K562 (cell line): Measurements from ENCODE around the gene CAPZB. TPM values are rescaled to one million over a fixed set of nuclear protein-coding genes. Genes with fewer than 3 reads are reported as not detected.

Experiments
- ATAC-seq: fragments of 200-7000 bp; cut with Tn5 transposase; 3 replicates; pipeline ENCODE4 v1.9.1; 2020; ENCODE audit warnings: moderate library complexity
- BruUV-seq: library from RNA; stranded (reverse); fragments of 400-500 nt; replicated peaks from 2 replicates; lab custom pipeline; 2021; lab: Mats Ljungman, UMichigan
- CTCF ChIA-PET: fragments of 300-600 bp; formaldehyde crosslinking; extraction: SDS; loops from one replicate; lab custom pipeline; 2021; ENCODE audit warnings: low intra/inter-chr PET ratio; lab: Yijun Ruan, JAX
- POLR2A ChIA-PET: fragments of 300-600, 350-650 bp; sonication (Branson Sonifier 250); formaldehyde crosslinking; extraction: SDS; loops from one replicate; lab custom pipeline; 2021; ENCODE audit warnings: antibody characterized with exemption, inconsistent platforms; lab: Yijun Ruan, JAX
- DNase-seq, 4 experiments: peaks; one replicate each; pipeline versions ENCODE4 v3.0.0 to v3.0.0-alpha.2; 2011 to 2018; ENCODE audit warnings: low spot score in 3 of 4, mixed read lengths in 3 of 4; ENCODE audit errors: extremely low read depth in 1 of 4
- FAIRE-seq: peaks from 2 replicates; lab custom pipeline; 2011; peaks lifted over from hg19 to GRCh38; lab: Jason Lieb, UNC
- H2AFZ ChIP-seq: 2 replicates; pipeline ENCODE4 v1.6.0; 2011; ENCODE audit warnings: low read depth, low read length, control low read depth, inconsistent platforms
- H3K27ac ChIP-seq: fragments of 200-600 bp; 3 replicates; pipeline ENCODE4 v1.8.0; 2011; ENCODE audit warnings: low read depth, mild to moderate bottlenecking, control low read depth, inconsistent platforms, low read length, moderate library complexity, mixed read lengths; ENCODE audit errors: extremely low read depth
- H3K27me3 ChIP-seq, 2 experiments: fragments of 300-600 bp in 1 of 2; 2 replicates in 1 of 2; 3 replicates in 1 of 2; pipeline versions ENCODE4 v1.6.0 to v1.8.0; 2011; ENCODE audit warnings: inconsistent platforms in 2 of 2, low read length in 2 of 2, mild to moderate bottlenecking in 1 of 2, mixed read lengths in 1 of 2, moderate library complexity in 1 of 2; ENCODE audit not compliant: control insufficient read depth in 2 of 2, insufficient read depth in 2 of 2
- H3K36me3 ChIP-seq: fragments of 300-600 bp; 3 replicates; pipeline ENCODE4 v1.8.0; 2011; ENCODE audit warnings: mild to moderate bottlenecking, low read length, inconsistent platforms; ENCODE audit not compliant: control insufficient read depth, insufficient read depth
- H3K4me1 ChIP-seq, 2 experiments: fragments of 200-600 bp in 1 of 2; replicated peaks in 1 of 2; 2 replicates in 1 of 2; 3 replicates in 1 of 2; pipeline versions ENCODE4 v1.5.1 to v1.8.0; 2011; ENCODE audit warnings: inconsistent platforms in 2 of 2, low read length in 2 of 2, mild to moderate bottlenecking in 1 of 2, mixed read lengths in 1 of 2, moderate library complexity in 1 of 2; ENCODE audit not compliant: control insufficient read depth in 2 of 2, insufficient read depth in 2 of 2
- H3K4me2 ChIP-seq: 2 replicates; pipeline ENCODE4 v1.6.1; 2011; ENCODE audit warnings: low read length, control low read depth, inconsistent platforms, mixed read lengths; ENCODE audit not compliant: insufficient read depth
- H3K4me3 ChIP-seq: fragments of 200-600 bp; sonication (generic), shearing (Covaris generic); 2 replicates; pipeline ENCODE4 v1.5.1; 2016; ENCODE audit warnings: control low read depth, inconsistent platforms
- H3K79me2 ChIP-seq: fragments of 200-600 bp; 3 replicates; pipeline ENCODE4 v1.8.0; 2011; ENCODE audit warnings: low read length, inconsistent platforms; ENCODE audit not compliant: control insufficient read depth, insufficient read depth
- H3K9ac ChIP-seq, 2 experiments: 2 replicates each; pipeline versions ENCODE4 v1.6.0 to v1.6.1; 2011; ENCODE audit warnings: low read depth in 2 of 2, low read length in 2 of 2, control low read depth in 1 of 2, inconsistent platforms in 1 of 2, mild to moderate bottlenecking in 1 of 2, mixed read lengths in 1 of 2; ENCODE audit not compliant: insufficient read depth in 1 of 2
- H3K9me1 ChIP-seq: one replicate; pipeline ENCODE4 v1.6.0; 2011; ENCODE audit warnings: inconsistent platforms, mild to moderate bottlenecking, low read length, moderate library complexity; ENCODE audit not compliant: control insufficient read depth, insufficient read depth
- H3K9me3 ChIP-seq: replicated peaks from 2 replicates; pipeline ENCODE4 v1.5.1; 2011; ENCODE audit warnings: low read depth, low read length, inconsistent platforms; ENCODE audit not compliant: control insufficient read depth, insufficient read depth
- H4K20me1 ChIP-seq: replicated peaks from 2 replicates; pipeline ENCODE4 v1.6.1; 2011; ENCODE audit warnings: low read length, inconsistent platforms, mixed read lengths; ENCODE audit not compliant: control insufficient read depth, insufficient read depth
- BRD9 ChIP-seq: fragments of 450-650 bp; IDR thresholded peaks from 2 replicates; pipeline ENCODE4 v1.6.1; 2018; ENCODE audit warnings: low read depth; ENCODE audit not compliant: partially characterized antibody
- HNRNPL ChIP-seq: fragments of 200-400 bp; formaldehyde crosslinking; IDR thresholded peaks from 2 replicates; pipeline ENCODE4 v1.6.1; 2017; ENCODE audit warnings: low read depth, mild to moderate bottlenecking, low read length
- NFIX ChIP-seq: fragments of 250-450 bp; sonication (Bioruptor Pico); IDR thresholded peaks from 2 replicates; pipeline ENCODE4 v1.4.0; 2020; ENCODE audit warnings: low read depth, mild to moderate bottlenecking, moderate library complexity
- PHB ChIP-seq: fragments of 250-450 bp; sonication (Bioruptor Pico); IDR thresholded peaks from 2 replicates; pipeline ENCODE4 v1.5.0; 2021
- RB1 ChIP-seq: fragments of 450-650 bp; IDR thresholded peaks from 2 replicates; pipeline ENCODE4 v1.6.1; 2017; ENCODE audit warnings: low read depth, mild to moderate bottlenecking
- TGIF2 ChIP-seq: sonication (generic); formaldehyde crosslinking; IDR thresholded peaks from 2 replicates; pipeline ENCODE4 v1.8.1; 2022; ENCODE audit warnings: mild to moderate bottlenecking, missing genetic modification reagents, moderate library complexity
- ZNF212 ChIP-seq: fragments of 450-650 bp; formaldehyde crosslinking; IDR thresholded peaks from 2 replicates; pipeline ENCODE4 v1.4.0; 2020; ENCODE audit warnings: mild to moderate bottlenecking
- ZNF217 ChIP-seq: sonication (generic); formaldehyde crosslinking; IDR thresholded peaks from 2 replicates; pipeline ENCODE4 v1.8.0; 2022; ENCODE audit warnings: mild to moderate bottlenecking, missing genetic modification reagents
- WGBS: fragments of 100-300 bp; shearing (Covaris generic); methylation state at CpG from one replicate; pipeline ENCODE4 v1.1.6; 2016; ENCODE audit warnings: low coverage, mixed read lengths; ENCODE audit not compliant: insufficient coverage; ENCODE audit errors: missing lambda C conversion rate; 5-methylcytosine and 5-hydroxymethylcytosine counted together
- in situ Hi-C: fragments of 300-500 bp; cut with MboI; formaldehyde crosslinking; loops from 4 replicates; pipeline ENCODE4 v1.15.0; 2018; ENCODE audit warnings: inconsistent platforms, mixed read lengths
- intact Hi-C: fragments of 100-400 bp; cut with micrococcal nuclease; formaldehyde crosslinking; loops from 2 replicates; pipeline ENCODE4 v1.14.2; 2022
- polyA plus RNA-seq, 8 experiments: library from polyadenylated mRNA; depleted of rRNA in 4 of 8; stranded (reverse) in 5 of 8; unstranded in 3 of 8; fragments of >200 nt; fragmentation: Nextera tagmentation in 2 of 8; fragmentation: Illumina TruSeq in 1 of 8; extraction: Ambion mirVana in 2 of 8; extraction: Trizol in 1 of 8; gene quantifications; 2 replicates each; pipeline versions ENCODE4 v1.2.1 to v1.2.3, GENCODE V29; 2011 to 2014; ENCODE audit warnings: inconsistent platforms in 1 of 8, missing spikeins in 1 of 8
- total RNA-seq, 7 experiments: library from RNA; depleted of rRNA in 6 of 7; stranded (reverse); fragments of >200 nt in 6 of 7; fragmentation: Illumina TruSeq in 2 of 7; extraction: Trizol in 2 of 7; gene quantifications; 2 replicates each; pipeline versions ENCODE4 v1.2.1 to v1.2.3, GENCODE V29; 2011 to 2021; ENCODE audit warnings: low replicate concordance in 1 of 7
- TF ChIP-seq, protein P1 (sequence below): fragments of 150-350 bp; conservative IDR thresholded peaks from 2 replicates; pipeline ENCODE4 v1.6.1; 2014; ENCODE audit warnings: low read length

CAPZB gene
- total and polyA plus RNA-seq, 9 of the 15 experiments (the other 6 are each of a cell fraction or from before 2014, with no cell fraction given) = 57.6 to 297 (median 125) TPM

DNA sequence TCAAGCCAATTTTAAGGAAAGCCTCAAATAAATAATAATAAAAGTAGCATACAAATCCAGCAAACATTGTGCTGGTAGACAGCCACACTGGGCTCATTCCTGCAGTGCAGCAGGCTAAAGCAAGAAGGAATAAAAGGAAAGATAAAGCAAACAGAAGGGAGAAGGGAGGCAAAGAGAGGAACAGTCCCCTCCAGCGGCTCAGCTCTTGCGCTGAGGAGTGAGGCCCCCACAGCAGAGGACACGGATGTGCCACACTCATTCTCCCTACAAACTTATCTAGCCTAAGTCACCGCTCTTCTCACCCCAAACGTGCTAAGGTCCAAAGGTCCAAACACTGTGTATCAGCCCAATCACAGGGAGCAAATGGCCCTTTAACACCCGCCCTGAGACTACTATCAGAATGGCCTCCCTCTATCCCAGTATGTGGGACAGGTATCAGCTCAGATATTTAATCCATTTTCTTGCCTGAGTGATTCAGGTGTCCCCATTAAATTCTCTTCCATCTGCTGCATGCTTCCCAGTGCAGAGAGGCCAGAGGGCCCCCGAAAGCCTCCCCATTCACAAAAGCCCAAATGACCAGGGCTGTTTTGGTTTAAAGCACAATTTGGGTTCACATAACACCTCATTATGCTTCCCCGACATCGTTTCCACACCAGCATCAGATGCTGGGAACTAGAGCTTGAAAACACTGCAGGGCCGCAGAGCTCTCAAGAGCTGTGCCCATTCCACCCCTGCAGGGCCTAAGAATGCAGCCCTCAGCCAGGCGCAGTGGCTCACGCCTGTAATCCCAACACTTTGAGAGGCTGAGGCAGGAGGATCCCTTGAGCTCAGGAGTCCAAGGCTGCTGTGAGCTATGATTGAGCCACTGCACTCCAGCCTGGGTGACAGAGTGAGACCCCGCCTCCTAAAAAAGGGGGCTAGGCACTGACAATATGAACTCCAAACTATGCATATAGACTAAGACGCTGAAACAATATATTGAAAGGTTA lies 17.8 kb downstream of the CAPZB start:
- H3K36me3 ChIP-seq = peaks cover 41% of the 10 kb centered on the region
- FAIRE-seq (no peak), DNase-seq (no peak), ATAC-seq (no peak)
- H3K9ac ChIP-seq = peak overlapping the region in 1 of 2 experiments; percentile 66; a peak in 2 of 4 replicates
- TF ChIP-seq, protein P1, sequence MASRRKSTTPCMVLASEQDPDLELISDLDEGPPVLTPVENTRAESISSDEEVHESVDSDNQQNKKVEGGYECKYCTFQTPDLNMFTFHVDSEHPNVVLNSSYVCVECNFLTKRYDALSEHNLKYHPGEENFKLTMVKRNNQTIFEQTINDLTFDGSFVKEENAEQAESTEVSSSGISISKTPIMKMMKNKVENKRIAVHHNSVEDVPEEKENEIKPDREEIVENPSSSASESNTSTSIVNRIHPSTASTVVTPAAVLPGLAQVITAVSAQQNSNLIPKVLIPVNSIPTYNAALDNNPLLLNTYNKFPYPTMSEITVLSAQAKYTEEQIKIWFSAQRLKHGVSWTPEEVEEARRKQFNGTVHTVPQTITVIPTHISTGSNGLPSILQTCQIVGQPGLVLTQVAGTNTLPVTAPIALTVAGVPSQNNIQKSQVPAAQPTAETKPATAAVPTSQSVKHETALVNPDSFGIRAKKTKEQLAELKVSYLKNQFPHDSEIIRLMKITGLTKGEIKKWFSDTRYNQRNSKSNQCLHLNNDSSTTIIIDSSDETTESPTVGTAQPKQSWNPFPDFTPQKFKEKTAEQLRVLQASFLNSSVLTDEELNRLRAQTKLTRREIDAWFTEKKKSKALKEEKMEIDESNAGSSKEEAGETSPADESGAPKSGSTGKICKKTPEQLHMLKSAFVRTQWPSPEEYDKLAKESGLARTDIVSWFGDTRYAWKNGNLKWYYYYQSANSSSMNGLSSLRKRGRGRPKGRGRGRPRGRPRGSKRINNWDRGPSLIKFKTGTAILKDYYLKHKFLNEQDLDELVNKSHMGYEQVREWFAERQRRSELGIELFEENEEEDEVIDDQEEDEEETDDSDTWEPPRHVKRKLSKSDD = no peak
- TF ChIP-seq TGIF2 (CRISPR knock-in tag) (no peak), HNRNPL (no peak), NFIX (CRISPR knock-in tag) (no peak), BRD9 (no peak), ZNF217 (peak; percentile 26; the same call in 1 of the 2 replicates), RB1 (no peak), PHB (CRISPR knock-in tag) (no peak), ZNF212 (CRISPR knock-in tag) (no peak)
- peak overlapping the region; percentile 7; the same call in 1 of the 3 replicates for H3K27ac ChIP-seq
- no peaks in the 10 kb centered on the region for H3K9me3 ChIP-seq
- peaks cover 89% of the 10 kb centered on the region for H3K79me2 ChIP-seq
- H3K4me3 ChIP-seq = no peak overlapping the region
- no peak overlapping the region; the same call in 1 of the 2 replicates for H3K4me2 ChIP-seq
- ChIA-PET CTCF (no interaction called here), POLR2A (interaction anchor here (0.6 to 4.2 kb wide), 7 partner anchors 11 to 136 kb away, joined by 3 to 34 read pairs (median 4); no protein-coding TSS in a partner anchor)
- no TSS peak for BruUV-seq
- no peak overlapping the region for H2AFZ ChIP-seq
- H3K27me3 ChIP-seq = no peaks in the 10 kb centered on the region
- WGBS = 70% methylated on average over 14 of the region's 14 CpGs
- in situ Hi-C loops = no loop called here
- peaks cover 48% of the 10 kb centered on the region for H4K20me1 ChIP-seq
- H3K9me1 ChIP-seq = peaks cover 6% of the 10 kb centered on the region
- H3K4me1 ChIP-seq = peaks cover 17 to 51% of the 10 kb centered on the region in 2 experiments
- intact Hi-C loops = loop anchor here (10.0 kb wide), 1 partner anchor 177 kb away; the partner anchor contains the start of gene NBL1
